HEK293 (cell line): ENCODE measurements around the gene CCNY.

Experiments
- CTCF ChIA-PET: fragments of 350-600 bp; formaldehyde crosslinking; extraction: SDS; loops from one replicate; lab custom pipeline; 2021; ENCODE audit warnings: antibody characterized with exemption; lab: Yijun Ruan, JAX
- POLR2A ChIA-PET: fragments of 300-600 bp; formaldehyde crosslinking; extraction: SDS; loops from one replicate; lab custom pipeline; 2020; ENCODE audit warnings: antibody characterized with exemption, inconsistent platforms; lab: Yijun Ruan, JAX
- H3K27ac ChIP-seq: fragments of 200-500 bp; sonication (Bioruptor generic); 2 replicates; pipeline ENCODE4 v1.5.1; 2014; ENCODE audit warnings: low read depth, low read length, control low read depth, inconsistent platforms; ENCODE audit errors: extremely low read depth
- H3K36me3 ChIP-seq, 2 experiments: fragments of 200-500 bp in 1 of 2; sonication (Bioruptor generic) in 1 of 2; 1 replicate in 1 of 2; 2 replicates in 1 of 2; pipeline ENCODE4 v1.5.1; 2014 to 2017; ENCODE audit warnings: inconsistent platforms in 2 of 2, low read length in 2 of 2; ENCODE audit not compliant: control insufficient read depth in 2 of 2, insufficient read depth in 1 of 2
- H3K4me1 ChIP-seq: fragments of 200-500 bp; sonication (Bioruptor generic); 2 replicates; pipeline ENCODE4 v1.5.1; 2014; ENCODE audit warnings: mild to moderate bottlenecking, low read length, inconsistent platforms; ENCODE audit not compliant: control insufficient read depth, insufficient read depth
- H3K4me3 ChIP-seq: 2 replicates; pipeline ENCODE4 v1.5.1; 2011; ENCODE audit warnings: low read depth, mild to moderate bottlenecking, control low read depth, low read length, moderate library complexity
- H3K9me3 ChIP-seq: fragments of 200-500 bp; sonication (Bioruptor generic); 2 replicates; pipeline ENCODE4 v1.5.1; 2014; ENCODE audit warnings: low read depth, low read length, inconsistent platforms; ENCODE audit not compliant: control insufficient read depth, insufficient read depth
- EGR2 ChIP-seq: fragments of 450-650 bp; formaldehyde crosslinking; IDR thresholded peaks from 2 replicates; pipeline ENCODE4 v1.5.1; 2016; ENCODE audit warnings: low read depth, missing biosample characterization, missing genetic modification characterization
- GLI4 ChIP-seq: fragments of 450-650 bp; formaldehyde crosslinking; IDR thresholded peaks from 2 replicates; pipeline ENCODE4 v1.5.1; 2016; ENCODE audit warnings: missing biosample characterization, missing genetic modification characterization
- GLIS1 ChIP-seq: fragments of 450-650 bp; formaldehyde crosslinking; IDR thresholded peaks from 2 replicates; pipeline ENCODE4 v1.5.1; 2016; ENCODE audit warnings: missing biosample characterization, missing genetic modification characterization
- GLIS2 ChIP-seq: fragments of 450-650 bp; formaldehyde crosslinking; IDR thresholded peaks from 2 replicates; pipeline ENCODE4 v1.5.1; 2016; ENCODE audit warnings: missing biosample characterization, missing genetic modification characterization
- KLF1 ChIP-seq: fragments of 450-650 bp; formaldehyde crosslinking; IDR thresholded peaks from 2 replicates; pipeline ENCODE4 v1.5.1; 2016; ENCODE audit warnings: missing biosample characterization, missing genetic modification characterization
- MYNN ChIP-seq: fragments of 450-650 bp; formaldehyde crosslinking; IDR thresholded peaks from 2 replicates; pipeline ENCODE4 v1.5.1; 2016; ENCODE audit warnings: missing biosample characterization, missing genetic modification characterization, borderline replicate concordance
- SCRT2 ChIP-seq: fragments of 450-650 bp; formaldehyde crosslinking; IDR thresholded peaks from 2 replicates; pipeline ENCODE4 v1.5.1; 2016; ENCODE audit warnings: missing biosample characterization, missing genetic modification characterization
- TCF7L2 ChIP-seq: IDR thresholded peaks from 2 replicates; pipeline ENCODE4 v1.6.1; 2011; ENCODE audit warnings: low read depth, mild to moderate bottlenecking, inconsistent platforms, low read length, moderate library complexity, borderline replicate concordance
- WT1 ChIP-seq: fragments of 450-650 bp; formaldehyde crosslinking; IDR thresholded peaks from 2 replicates; pipeline ENCODE4 v1.5.1; 2016; ENCODE audit warnings: missing biosample characterization, missing genetic modification characterization
- YY2 ChIP-seq: fragments of 450-650 bp; formaldehyde crosslinking; IDR thresholded peaks from 2 replicates; pipeline ENCODE4 v1.5.1; 2016; ENCODE audit warnings: missing biosample characterization, missing genetic modification characterization
- ZNF10 ChIP-seq: fragments of 450-650 bp; formaldehyde crosslinking; IDR thresholded peaks from 2 replicates; pipeline ENCODE4 v1.5.1; 2017; ENCODE audit warnings: missing biosample characterization, missing genetic modification characterization
- ZNF132 ChIP-seq: fragments of 450-650 bp; formaldehyde crosslinking; IDR thresholded peaks from 2 replicates; pipeline ENCODE4 v1.5.1; 2017; ENCODE audit warnings: missing biosample characterization, missing genetic modification characterization, borderline replicate concordance
- ZNF148 ChIP-seq: fragments of 450-650 bp; formaldehyde crosslinking; IDR thresholded peaks from 2 replicates; pipeline ENCODE4 v1.5.0; 2017; ENCODE audit warnings: missing biosample characterization, missing genetic modification characterization, borderline replicate concordance
- ZNF274 ChIP-seq, 2 experiments: fragments of 200-500 bp in 1 of 2; fragments of 450-650 bp in 1 of 2; sonication (Bioruptor generic) in 1 of 2; formaldehyde crosslinking in 1 of 2; IDR thresholded peaks; 2 replicates each; pipeline versions ENCODE4 v1.5.1 to v1.6.1; 2014 to 2016; ENCODE audit warnings: borderline replicate concordance in 1 of 2, inconsistent platforms in 1 of 2, low read length in 1 of 2, missing biosample characterization in 1 of 2, missing genetic modification characterization in 1 of 2
- ZNF280D ChIP-seq: fragments of 450-650 bp; formaldehyde crosslinking; IDR thresholded peaks from 2 replicates; pipeline ENCODE4 v1.5.1; 2016; ENCODE audit warnings: missing biosample characterization, missing genetic modification characterization
- ZNF514 ChIP-seq: fragments of 450-650 bp; formaldehyde crosslinking; IDR thresholded peaks from 2 replicates; pipeline ENCODE4 v1.5.1; 2016; ENCODE audit warnings: missing biosample characterization, missing genetic modification characterization
- ZNF544 ChIP-seq: fragments of 450-650 bp; formaldehyde crosslinking; IDR thresholded peaks from 2 replicates; pipeline ENCODE4 v1.5.0; 2017; ENCODE audit warnings: missing biosample characterization, missing genetic modification characterization
- ZNF549 ChIP-seq: fragments of 450-650 bp; IDR thresholded peaks from 2 replicates; pipeline ENCODE4 v1.5.1; 2018; ENCODE audit warnings: missing biosample characterization, missing genetic modification characterization, mild to moderate bottlenecking, inconsistent platforms, moderate library complexity
- ZNF639 ChIP-seq: fragments of 450-650 bp; formaldehyde crosslinking; IDR thresholded peaks from 2 replicates; pipeline ENCODE4 v1.5.1; 2016; ENCODE audit warnings: missing biosample characterization, missing genetic modification characterization
- ZNF776 ChIP-seq: fragments of 450-650 bp; formaldehyde crosslinking; IDR thresholded peaks from 2 replicates; pipeline ENCODE4 v1.5.0; 2017; ENCODE audit warnings: missing biosample characterization, missing genetic modification characterization, borderline replicate concordance
- ZNF785 ChIP-seq: fragments of 450-650 bp; formaldehyde crosslinking; IDR thresholded peaks from 2 replicates; pipeline ENCODE4 v1.5.1; 2016; ENCODE audit warnings: missing biosample characterization, missing genetic modification characterization
- ZSCAN16 ChIP-seq: fragments of 450-650 bp; formaldehyde crosslinking; IDR thresholded peaks from 2 replicates; pipeline ENCODE4 v1.5.1; 2016; ENCODE audit warnings: missing biosample characterization, missing genetic modification characterization
- ZXDB ChIP-seq: fragments of 450-650 bp; formaldehyde crosslinking; IDR thresholded peaks from 2 replicates; pipeline ENCODE4 v1.5.1; 2016; ENCODE audit warnings: missing biosample characterization, missing genetic modification characterization
- TF ChIP-seq, protein P1 (sequence below): fragments of 450-650 bp; formaldehyde crosslinking; IDR thresholded peaks from 2 replicates; pipeline ENCODE4 v1.5.1; 2016; ENCODE audit warnings: missing biosample characterization, missing genetic modification characterization, low read depth

The CCNY gene

GRCh38 chr10:35300063-35300699 is 36.1 kb upstream of the CCNY start (continued):
- TF ChIP-seq ZNF10 (tag by site-specific recombination) (no peak), WT1 (no peak), KLF1 (tag by site-specific recombination) (peak; percentile 96), GLIS1 (no peak), EGR2 (no peak)

DNA sequence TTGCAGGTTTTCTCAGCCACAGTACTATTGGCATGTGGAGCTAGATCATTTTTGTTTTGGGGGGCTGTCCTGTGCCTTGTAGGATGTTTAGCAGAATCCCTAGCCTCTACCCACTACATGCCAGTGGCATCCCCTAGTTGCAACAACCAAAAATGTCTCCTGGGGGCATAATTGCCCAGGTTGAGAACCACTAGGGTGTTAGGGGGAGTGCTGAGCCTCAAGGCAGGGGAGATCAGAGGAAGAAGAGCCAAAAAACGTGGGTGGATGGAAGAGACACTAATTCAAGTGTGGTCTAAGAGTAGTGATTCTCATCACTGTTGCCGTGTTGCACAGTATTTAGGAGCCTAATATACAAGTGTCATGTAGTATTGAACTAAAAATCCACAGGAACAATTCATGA is 31.7 kb upstream of the CCNY start:
- H3K9me3 ChIP-seq, result no peaks in the 10 kb centered on the region
- 0 out of 2 replicates have a peak, but pooled peaks cover 2% of the 10 kb centered on the region for H3K4me1 ChIP-seq
- no peaks in the 10 kb centered on the region for H3K36me3 ChIP-seq
- TF ChIP-seq SCRT2 (tag by site-specific recombination) (no peak), ZNF785 (tag by site-specific recombination) (no peak), ZNF776 (tag by site-specific recombination) (no peak), ZXDB (tag by site-specific recombination) (no peak), ZNF514 (tag by site-specific recombination) (no peak), YY2 (tag by site-specific recombination) (no peak), ZNF544 (tag by site-specific recombination) (no peak), ZNF148 (tag by site-specific recombination) (no peak), MYNN (tag by site-specific recombination) (no peak), ZNF549 (tag by site-specific recombination) (no peak), ZSCAN16 (tag by site-specific recombination) (no peak), ZNF274 (IDR thresholded peaks at IDR 0.05; ENCODE audit: low read length) (no peak), ZNF274 (tag by site-specific recombination; IDR thresholded peaks at IDR 0.05; ENCODE audit: borderline replicate concordance) (no peak), ZNF132 (tag by site-specific recombination) (no peak), GLIS2 (no peak), ZNF639 (tag by site-specific recombination) (no peak), GLI4 (tag by site-specific recombination) (no peak), TCF7L2 (no peak), ZNF280D (no peak)
- TF ChIP-seq, protein P1, sequence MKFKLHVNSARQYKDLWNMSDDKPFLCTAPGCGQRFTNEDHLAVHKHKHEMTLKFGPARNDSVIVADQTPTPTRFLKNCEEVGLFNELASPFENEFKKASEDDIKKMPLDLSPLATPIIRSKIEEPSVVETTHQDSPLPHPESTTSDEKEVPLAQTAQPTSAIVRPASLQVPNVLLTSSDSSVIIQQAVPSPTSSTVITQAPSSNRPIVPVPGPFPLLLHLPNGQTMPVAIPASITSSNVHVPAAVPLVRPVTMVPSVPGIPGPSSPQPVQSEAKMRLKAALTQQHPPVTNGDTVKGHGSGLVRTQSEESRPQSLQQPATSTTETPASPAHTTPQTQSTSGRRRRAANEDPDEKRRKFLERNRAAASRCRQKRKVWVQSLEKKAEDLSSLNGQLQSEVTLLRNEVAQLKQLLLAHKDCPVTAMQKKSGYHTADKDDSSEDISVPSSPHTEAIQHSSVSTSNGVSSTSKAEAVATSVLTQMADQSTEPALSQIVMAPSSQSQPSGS (tag by site-specific recombination), result no peak
- TF ChIP-seq, all 188 proteins: peak for 0
- POLR2A ChIA-PET, result no interaction called here
- no peak overlapping the region for H3K27ac ChIP-seq
- CTCF ChIA-PET, result no interaction called here
- no peak overlapping the region for H3K4me3 ChIP-seq
